Muscle layer of duodenum (tissue), 2 donors: ENCODE results near the gene ATP5PD.

ENCODE experiments used
- H3K27ac ChIP-seq: one replicate; pipeline ENCODE4 v1.7.0; 2013; ENCODE audit warnings: mild to moderate bottlenecking, low read length
- H3K27me3 ChIP-seq: one replicate; pipeline ENCODE4 v1.7.0; 2013; ENCODE audit warnings: low read depth, mild to moderate bottlenecking, control low read depth, low read length
- H3K36me3 ChIP-seq, 2 donors: one replicate each; pipeline ENCODE4 v1.7.0; 2013; ENCODE audit warnings: low read length in 2 of 2, control low read depth in 1 of 2, mild to moderate bottlenecking in 1 of 2; ENCODE audit not compliant: insufficient read depth in 2 of 2, control insufficient read depth in 1 of 2
- H3K4me1 ChIP-seq, 2 donors: one replicate each; pipeline ENCODE4 v1.7.0; 2013; ENCODE audit warnings: low read length in 2 of 2, mild to moderate bottlenecking in 2 of 2, control low read depth in 1 of 2, moderate library complexity in 1 of 2; ENCODE audit not compliant: insufficient read depth in 2 of 2, control insufficient read depth in 1 of 2
- H3K4me3 ChIP-seq, 2 donors: one replicate each; pipeline ENCODE4 v1.7.0; 2013; ENCODE audit warnings: low read length in 2 of 2, low read depth in 1 of 2, mild to moderate bottlenecking in 1 of 2
- H3K9me3 ChIP-seq, 2 donors: one replicate each; pipeline ENCODE4 v1.7.0; 2013; ENCODE audit warnings: low read length in 2 of 2, control low read depth in 1 of 2, mild to moderate bottlenecking in 1 of 2; ENCODE audit not compliant: control insufficient read depth in 1 of 2
- donor health status: healthy.

Gene ATP5PD

GRCh38 chr17:75086496-75087181, 39.9 kb upstream of the ATP5PD start:
- Histone ChIP-seq H3K27me3 (no peaks in the 10 kb centered on the region), H3K36me3 (no peaks in the 10 kb centered on the region), H3K9me3 (no peaks in the 10 kb centered on the region), H3K4me1 (peaks cover 0 to 10% of the 10 kb centered on the region in 2 donors), H3K4me3 (no peak overlapping the region), H3K27ac (no peak overlapping the region)

DNA sequence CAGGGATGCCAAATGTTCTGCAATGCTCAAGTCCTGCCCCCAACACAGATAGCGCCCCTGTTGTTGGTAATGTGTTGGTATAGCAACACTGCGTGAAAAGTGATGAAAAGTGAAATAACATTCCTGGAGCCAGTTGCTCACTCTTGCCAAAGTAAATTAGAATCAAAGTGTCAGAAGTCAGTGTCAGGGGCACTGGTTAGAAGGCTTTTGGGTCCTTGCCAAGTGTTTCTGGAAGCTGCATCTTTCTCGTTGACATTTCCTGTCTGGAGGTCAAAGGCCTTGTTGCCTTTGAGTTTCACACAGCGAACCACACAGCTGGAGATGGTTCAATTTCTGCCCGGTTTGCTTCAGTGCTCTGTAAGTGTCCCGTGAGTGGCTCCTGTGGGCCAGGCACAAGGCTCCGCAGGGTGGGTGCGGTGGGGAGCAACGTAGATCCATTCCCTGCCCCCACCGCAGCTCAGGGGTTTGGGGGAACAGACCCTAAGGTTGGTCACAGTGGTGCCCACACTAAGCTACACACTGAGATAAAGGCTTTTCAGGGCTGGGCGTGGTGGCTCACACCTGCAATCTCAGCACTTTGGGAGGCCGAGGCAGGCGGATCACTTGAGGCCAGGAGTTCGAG, 37.4 kb upstream of the ATP5PD start:
- Histone ChIP-seq H3K36me3 (no peaks in the 10 kb centered on the region), H3K4me3 (no peak overlapping the region), H3K9me3 (no peaks in the 10 kb centered on the region), H3K4me1 (no peaks in the 10 kb centered on the region), H3K27me3 (no peaks in the 10 kb centered on the region), H3K27ac (no peak overlapping the region)

GRCh38 chr17:75082683-75083082, 35.9 kb upstream of the ATP5PD start:
- Histone ChIP-seq H3K9me3 (no peaks in the 10 kb centered on the region), H3K4me1 (peaks cover 0 to 11% of the 10 kb centered on the region in 2 donors), H3K27ac (no peak overlapping the region), H3K36me3 (no peaks in the 10 kb centered on the region), H3K4me3 (no peak overlapping the region), H3K27me3 (no peaks in the 10 kb centered on the region)

GRCh38 chr17:75081611-75082540, 35.1 kb upstream of the ATP5PD start:
- H3K27me3 ChIP-seq: no peaks in the 10 kb centered on the region
- H3K9me3 ChIP-seq: no peaks in the 10 kb centered on the region
- H3K4me1 ChIP-seq: peaks cover 0 to 18% of the 10 kb centered on the region in 2 donors
- no peaks in the 10 kb centered on the region for H3K36me3 ChIP-seq
- no peak overlapping the region for H3K4me3 ChIP-seq
- no peak overlapping the region for H3K27ac ChIP-seq

DNA sequence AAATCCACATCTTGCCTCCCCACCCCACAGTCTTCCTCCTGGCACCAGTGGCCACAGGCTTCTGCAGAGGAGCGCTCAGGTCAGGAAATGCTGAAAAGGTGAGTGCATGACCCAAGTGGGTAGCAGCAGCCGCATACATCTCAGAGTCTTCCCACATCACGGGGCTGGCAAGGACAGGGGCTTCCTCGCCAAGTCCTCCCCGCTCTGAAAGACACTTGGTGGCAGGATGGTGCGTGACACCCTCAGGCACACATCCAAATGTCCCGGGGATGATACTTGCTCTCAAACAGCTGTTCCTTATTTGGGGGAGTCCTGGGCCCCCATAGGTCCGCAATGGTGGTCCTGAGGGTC, 32.2 kb upstream of the ATP5PD start:
- Histone ChIP-seq H3K9me3 (no peaks in the 10 kb centered on the region), H3K4me3 (no peak overlapping the region), H3K27ac (no peak overlapping the region), H3K27me3 (no peaks in the 10 kb centered on the region), H3K36me3 (no peaks in the 10 kb centered on the region), H3K4me1 (peaks cover 0 to 19% of the 10 kb centered on the region in 2 donors)

GRCh38 chr17:75078284-75079022, 31.7 kb upstream of the ATP5PD start:
- no peaks in the 10 kb centered on the region for H3K9me3 ChIP-seq
- no peaks in the 10 kb centered on the region for H3K36me3 ChIP-seq
- no peaks in the 10 kb centered on the region for H3K27me3 ChIP-seq
- H3K4me1 ChIP-seq: peaks cover 0 to 19% of the 10 kb centered on the region in 2 donors
- H3K4me3 ChIP-seq: no peak overlapping the region
- no peak overlapping the region for H3K27ac ChIP-seq

GRCh38 chr17:75077496-75078283, 30.9 kb upstream of the ATP5PD start:
- peaks cover 0 to 19% of the 10 kb centered on the region in 2 donors for H3K4me1 ChIP-seq
- no peaks in the 10 kb centered on the region for H3K36me3 ChIP-seq
- no peaks in the 10 kb centered on the region for H3K9me3 ChIP-seq
- no peak overlapping the region for H3K27ac ChIP-seq
- H3K4me3 ChIP-seq: peak overlapping the region; percentile 44 to 67
- no peaks in the 10 kb centered on the region for H3K27me3 ChIP-seq

GRCh38 chr17:75077072-75077495, 30.3 kb upstream of the ATP5PD start:
- H3K4me3 ChIP-seq: peak overlapping the region; percentile 44 to 67
- no peaks in the 10 kb centered on the region for H3K36me3 ChIP-seq
- no peaks in the 10 kb centered on the region for H3K9me3 ChIP-seq
- H3K4me1 ChIP-seq: peaks cover 0 to 19% of the 10 kb centered on the region in 2 donors
- H3K27ac ChIP-seq: no peak overlapping the region
- H3K27me3 ChIP-seq: no peaks in the 10 kb centered on the region

- H3K27me3 ChIP-seq: no peaks in the 10 kb centered on the region
These were observed 29.0 kb upstream of the ATP5PD start for GRCh38 chr17:75075597-75076336.

DNA sequence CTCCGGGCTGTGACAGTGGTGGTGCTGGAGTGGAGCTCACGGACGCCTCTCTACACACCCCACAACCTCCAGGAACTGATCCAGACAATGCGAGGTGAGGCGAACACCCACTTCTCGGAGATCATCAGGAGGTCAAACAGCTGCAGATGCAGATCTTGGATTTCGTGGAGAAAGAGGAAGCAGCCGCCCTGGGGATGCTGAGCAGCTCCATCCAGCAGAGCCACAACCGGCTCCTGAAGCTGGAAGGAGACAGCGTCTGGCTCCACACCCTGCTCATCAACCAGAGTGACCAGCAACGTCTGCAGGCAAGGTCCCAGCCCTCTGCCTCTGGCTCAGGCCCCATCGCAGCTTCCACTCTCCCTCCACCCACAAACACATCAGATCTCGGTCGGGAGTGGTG, 27.8 kb upstream of the ATP5PD start:
- Histone ChIP-seq H3K4me1 (peaks cover 0 to 19% of the 10 kb centered on the region in 2 donors), H3K27ac (no peak overlapping the region), H3K9me3 (no peaks in the 10 kb centered on the region), H3K36me3 (no peaks in the 10 kb centered on the region), H3K4me3 (no peak overlapping the region), H3K27me3 (no peaks in the 10 kb centered on the region)

More at GRCh38 chr17:75075597-75076336, 29.0 kb upstream of the ATP5PD start:
- Histone ChIP-seq H3K36me3 (no peaks in the 10 kb centered on the region), H3K9me3 (no peaks in the 10 kb centered on the region), H3K4me1 (peaks cover 0 to 19% of the 10 kb centered on the region in 2 donors), H3K27ac (no peak overlapping the region), H3K4me3 (no peak overlapping the region)
